HG03175 (cell line): ENCODE results near the gene SNAPC2.
A peak's percentile ranks its signal among the peaks of the same experiment; 100 is the strongest.
"Not testable (repeated sequence)": the region's sequence is repeated elsewhere in the genome, so short reads cannot be mapped to it uniquely, and the experiment has no call there.

Source experiments
- ATAC-seq: cut with Tn5 transposase; IDR thresholded peaks from one replicate; pipeline ENCODE4 v1.9.1; 2021; ENCODE audit warnings: mild to moderate bottlenecking, moderate library complexity; ENCODE audit not compliant: unreplicated experiment

Gene SNAPC2

DNA sequence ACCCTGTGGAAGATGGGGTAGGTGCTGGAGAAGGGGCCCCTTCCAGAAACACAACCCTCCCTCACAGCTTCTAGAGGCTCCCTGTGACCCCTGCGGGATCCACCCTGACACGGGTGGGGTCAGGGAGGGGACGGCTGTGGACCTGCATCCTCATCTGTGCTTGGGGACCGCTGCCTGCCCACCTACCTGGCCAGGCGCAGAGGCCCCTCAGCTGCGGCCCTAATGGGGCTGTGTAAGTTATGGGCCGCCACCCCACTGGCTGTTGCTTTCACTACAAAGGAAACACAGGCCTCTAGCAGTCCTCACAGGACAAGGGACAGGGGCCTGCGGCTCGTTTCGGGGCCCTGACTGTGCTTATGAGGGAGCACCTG is 12.8 kb downstream of the SNAPC2 start:
- no peak for ATAC-seq

DNA sequence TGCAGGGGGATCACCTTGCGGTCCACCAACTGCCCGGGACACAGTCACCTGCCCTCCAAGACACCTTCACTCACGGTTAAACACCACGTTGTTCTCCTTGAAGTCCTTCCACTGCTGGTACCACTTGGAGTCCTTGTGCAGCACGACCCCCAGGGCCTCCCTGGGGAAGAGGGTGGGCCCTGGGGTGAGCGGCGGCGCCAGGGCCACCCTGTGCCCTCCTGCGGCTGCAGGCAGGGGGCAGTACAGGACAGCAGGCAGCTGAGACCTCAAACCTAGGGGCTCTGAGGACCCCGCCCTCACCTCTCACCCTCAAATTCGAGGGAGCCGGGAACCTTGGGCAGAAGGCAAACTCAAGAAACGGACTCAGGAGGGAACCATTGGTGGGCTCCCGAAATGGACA is 13.3 kb downstream of the SNAPC2 start:
- ATAC-seq = no peak

DNA sequence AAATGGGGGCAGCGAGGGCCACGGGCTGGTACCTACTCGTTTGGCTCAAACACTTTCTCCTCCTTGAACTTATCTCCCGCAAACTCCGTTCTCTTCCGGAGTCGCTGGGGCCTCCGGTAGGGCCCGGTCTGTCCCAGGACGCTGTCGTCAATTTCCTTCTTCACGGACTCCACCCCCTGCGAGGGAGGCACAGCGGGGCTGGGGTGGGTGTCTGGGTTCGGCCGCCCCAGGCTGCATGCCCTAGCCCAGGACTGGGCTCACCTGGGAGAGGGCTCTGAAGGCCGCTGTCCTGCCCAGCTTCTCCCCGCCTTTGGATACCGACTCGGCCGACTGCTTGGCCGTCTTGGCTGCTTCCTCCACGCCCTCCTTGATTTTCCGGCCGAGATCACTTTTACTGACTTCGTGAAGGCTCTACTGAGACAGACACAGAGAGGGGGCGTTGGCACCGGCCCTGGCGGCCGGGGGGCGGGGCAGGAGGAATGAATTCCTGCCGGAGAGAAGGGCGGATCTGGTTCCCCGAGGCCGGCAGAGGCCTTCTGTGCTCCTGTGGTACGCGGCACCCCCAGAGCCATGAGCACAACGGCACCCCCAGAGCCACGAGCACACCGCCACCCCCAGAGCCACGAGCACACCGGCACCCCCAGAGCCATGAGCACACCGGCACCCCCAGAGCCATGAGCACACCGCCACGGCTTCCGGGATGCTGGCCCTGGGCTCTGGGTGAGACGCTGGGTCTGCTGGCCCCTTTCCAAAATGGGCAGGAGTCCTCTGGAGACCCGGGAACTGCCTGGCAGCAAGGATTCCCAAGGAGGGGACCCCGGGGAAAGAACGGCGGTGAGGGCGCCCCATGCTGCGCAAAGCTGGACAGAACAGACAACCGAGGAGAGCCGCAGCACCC is 13.9 kb downstream of the SNAPC2 start:
- no peak for ATAC-seq

DNA sequence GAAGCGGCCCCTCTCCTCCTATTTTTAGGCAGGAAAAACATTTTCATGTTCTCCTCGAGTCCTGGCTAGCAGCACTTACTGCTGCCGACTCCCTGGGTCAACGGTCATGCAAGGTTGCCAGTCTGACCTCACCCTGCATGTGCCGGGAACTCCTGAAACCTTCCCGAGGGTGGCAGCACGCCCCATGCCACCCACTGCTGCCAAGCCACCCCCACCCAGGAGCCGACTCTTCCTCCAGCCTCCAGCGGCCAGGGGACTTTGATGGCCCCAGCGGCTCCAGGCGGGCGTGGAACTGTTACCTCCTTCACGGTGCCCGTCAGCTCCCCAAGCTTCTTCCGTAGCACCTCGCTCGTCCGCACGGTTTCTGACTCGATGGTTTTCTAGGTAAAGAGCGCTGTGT is 14.6 kb downstream of the SNAPC2 start:
- ATAC-seq = no peak

DNA sequence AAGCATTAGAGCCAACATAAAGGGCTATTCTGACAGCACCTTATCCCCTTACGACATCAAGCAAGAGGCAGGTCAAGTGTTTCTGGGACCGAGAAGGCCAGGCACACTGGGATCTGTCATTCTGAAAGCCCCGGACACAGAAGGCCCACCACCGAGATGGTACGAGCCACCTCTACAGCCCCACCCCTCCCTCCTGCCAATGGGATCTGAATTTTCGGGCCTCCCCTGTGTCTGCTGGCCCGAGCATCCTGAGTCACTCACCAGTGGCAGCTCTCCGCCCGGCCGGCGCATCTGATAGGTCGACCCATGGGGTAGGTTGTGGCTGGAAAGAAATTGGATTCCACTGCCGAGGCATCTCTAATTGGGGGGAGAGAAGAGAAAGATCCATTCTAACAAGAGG is 20.7 kb downstream of the SNAPC2 start:
- no peak for ATAC-seq

DNA sequence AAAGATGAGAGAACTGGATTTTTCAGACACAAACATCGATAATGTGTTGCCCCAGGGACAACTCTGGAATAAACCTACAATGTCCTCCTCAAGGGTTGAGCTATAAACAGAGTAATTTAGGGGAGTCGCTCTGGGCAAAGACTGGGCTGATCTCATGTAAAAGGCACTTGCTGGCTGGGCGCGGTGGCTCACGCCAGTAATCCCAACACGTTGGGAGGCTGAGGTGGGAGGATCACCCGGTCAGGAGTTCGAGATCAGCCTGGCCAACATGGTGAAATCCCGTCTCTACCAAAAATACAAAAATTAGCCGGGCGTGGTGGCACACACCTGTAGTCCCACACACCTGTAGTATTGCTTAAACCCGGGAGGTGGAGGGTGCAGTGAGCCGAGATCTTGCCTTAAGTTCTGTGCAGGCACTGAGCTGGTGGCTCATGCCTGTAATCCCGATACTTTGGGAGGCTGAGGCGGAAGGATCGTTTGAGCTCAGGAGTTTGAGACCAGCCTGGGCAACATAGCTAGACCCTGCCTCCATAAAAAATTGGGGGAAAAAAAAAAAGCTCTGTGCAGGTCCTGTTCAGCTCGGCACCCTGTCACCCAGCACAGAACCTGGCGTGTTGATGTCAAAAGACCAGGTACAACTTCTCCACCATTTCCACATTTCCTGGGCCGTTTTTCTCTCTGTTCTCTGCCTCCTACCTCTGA is 21.9 kb downstream of the SNAPC2 start:
- ATAC-seq = no peak

DNA sequence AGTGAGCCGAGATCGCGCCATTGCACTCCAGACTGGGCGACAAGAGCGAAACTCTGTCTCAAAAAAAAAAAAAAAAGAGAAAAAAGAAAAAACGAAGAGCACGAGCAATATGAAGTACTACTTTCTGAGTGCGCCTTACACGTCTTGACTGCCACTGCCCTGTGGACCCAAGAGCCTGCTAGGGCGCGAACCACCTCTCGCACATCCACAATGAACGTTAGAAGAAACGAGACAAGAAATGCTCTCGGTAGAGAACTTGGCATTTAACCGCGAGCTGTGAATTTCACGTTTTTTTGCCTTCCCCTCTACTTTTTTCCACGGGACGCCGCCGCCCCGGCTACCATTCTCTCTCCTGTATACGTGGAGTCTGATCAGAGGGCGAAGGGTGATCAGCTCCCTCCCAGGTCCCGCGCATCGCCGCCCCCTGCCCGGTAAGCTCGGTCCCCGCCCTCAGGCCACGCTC is 22.9 kb downstream of the SNAPC2 start:
- ATAC-seq = peak; percentile 12

DNA sequence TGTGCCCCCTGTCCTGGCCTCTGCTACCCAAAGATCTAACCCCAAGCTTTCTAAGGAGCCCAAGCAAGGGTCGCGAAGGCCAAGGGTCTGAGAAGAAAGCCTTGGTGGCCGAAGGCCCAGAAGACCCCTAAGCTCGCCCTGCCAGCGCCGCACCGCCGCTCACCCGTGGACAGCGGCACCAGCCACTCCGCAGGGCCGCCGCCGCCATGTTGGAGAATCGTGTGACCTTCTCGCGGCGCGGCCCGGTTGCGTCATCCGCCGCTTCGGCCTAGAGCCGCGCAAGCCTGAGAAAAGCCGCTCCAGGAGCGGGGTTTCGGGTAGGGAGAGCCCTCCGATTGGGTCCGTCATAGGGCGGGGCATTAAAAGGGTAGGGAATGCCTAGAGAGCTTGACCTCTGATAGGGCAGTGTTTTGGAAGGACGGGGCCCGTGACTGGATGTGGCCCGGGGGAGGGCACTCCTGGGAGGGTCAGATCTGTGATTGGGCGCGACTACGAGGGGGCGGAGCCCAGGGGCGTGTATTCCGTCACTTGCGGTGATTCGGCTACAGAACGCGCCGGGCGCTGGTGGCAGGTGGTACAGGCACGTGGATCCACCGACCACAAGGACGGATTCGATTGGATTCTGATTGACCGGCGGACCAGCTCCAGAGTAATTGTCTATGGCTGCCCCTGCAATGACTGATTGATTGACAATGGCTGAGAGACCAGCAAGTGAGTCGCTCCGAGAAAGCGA is 23.5 kb downstream of the SNAPC2 start, which contains the start of gene TIMM44:
TSS of gene TIMM44 (minus strand) at position 223 of the 733 bp plus-strand sequence. CDS start at position 208, 15 bp downstream.
- ATAC-seq = peak; percentile 97

DNA sequence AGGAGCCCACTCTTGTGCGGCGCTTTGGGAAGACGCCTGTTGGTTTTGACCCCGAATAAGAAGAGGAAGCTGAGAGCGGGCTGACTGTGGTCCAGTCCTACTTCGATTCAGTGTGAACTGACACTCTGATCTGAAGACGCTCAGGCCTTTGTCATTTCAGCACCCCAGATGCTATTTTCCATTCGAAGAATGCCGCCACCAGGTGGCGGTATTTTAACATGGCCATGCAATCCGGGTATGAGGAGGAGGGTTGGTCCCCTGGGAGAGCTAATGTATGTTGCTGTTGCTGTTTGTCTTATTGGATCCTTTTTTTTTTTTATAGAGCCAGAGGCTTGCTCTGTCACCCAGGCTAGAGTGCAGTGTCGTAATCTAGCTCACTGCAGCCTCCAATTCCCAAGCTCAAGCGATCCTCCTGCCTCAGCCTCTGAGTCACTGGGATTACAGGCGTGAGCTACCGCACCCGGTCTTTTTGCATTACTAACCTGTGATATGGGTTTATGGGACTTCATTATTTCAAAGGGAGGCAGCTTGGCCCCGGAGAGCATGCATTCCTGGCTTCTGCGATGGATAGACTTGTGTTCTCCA is 24.1 kb downstream of the SNAPC2 start:
- ATAC-seq = peak; percentile 32

DNA sequence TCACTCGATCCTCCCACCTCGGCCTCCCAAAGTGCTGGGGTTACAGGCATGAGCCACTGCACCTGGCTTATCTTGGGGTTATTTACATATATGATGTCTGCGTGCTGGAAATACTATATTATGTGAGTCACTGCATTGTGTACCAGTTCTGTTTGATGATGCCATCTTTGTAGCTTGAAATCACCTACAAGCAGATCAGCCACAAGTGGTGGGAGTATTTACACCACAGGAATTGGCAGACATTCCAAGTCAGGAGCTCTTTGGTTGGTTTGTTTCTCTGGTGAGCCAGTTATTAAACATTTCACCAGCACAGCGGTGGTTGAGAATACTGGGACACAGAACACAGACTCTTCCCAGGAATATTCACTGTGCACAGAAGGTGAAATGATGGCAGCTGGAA is 27.8 kb downstream of the SNAPC2 start:
- ATAC-seq = no peak

DNA sequence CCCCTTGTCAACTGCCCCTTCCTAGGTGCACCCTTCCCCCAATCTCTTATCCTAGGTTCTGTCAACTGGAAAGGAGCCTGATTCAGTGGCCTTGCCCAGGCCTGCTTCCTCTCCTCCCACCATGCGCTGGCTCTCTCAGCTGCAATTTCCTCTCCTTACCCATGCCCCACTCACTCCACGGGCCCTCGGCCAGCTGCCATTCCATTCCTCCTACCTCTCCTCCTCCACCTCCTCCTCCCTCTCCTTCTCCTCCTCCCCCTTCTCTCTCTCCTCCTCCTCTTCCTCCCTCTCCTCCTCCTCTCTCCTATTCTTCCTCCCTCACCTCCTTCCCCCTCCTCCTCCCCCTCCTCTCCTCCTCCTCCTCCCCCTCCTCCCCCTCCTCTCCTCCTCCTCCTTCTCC is 32.9 kb downstream of the SNAPC2 start:
- no peak for ATAC-seq

DNA sequence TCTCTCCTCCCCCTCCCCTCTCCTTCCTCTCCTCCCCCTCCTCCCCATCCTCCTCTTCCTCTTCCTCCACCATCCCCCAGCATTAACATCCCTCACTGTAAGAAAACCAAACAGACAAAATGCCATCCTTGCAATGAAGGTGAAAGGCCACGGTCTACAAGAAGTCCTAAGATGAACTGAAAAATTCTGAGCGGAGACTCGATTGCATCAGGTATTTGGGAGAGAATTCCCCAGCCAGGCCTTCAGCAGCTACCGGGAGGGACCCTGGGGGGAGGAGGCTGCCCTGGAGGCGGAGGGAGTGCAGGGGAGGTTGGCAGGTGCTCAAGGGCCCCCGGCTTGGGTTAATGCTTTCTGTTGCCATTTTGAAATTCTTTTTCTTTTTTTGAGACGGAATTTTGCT is 33.4 kb downstream of the SNAPC2 start:
- no peak for ATAC-seq

DNA sequence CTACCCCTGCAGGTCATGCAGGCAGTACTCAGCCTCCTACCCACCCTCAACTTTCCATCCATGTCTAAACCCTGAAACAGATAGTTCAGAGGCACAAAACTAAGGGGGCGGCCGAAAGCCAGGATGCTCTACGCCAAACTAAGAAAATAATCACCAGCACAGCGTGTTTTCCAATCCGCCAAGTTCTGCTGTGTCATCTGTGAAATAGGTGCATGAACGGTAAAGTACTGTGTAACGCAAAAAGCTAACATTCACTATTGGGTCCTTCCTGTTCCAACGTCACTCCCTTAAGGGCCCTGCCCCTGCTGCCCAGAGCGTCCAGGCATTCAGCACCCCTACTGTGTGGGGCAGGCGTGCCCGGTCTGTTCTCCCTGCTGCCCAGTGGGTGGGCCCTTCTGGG is 35.6 kb downstream of the SNAPC2 start:
- no peak for ATAC-seq

DNA sequence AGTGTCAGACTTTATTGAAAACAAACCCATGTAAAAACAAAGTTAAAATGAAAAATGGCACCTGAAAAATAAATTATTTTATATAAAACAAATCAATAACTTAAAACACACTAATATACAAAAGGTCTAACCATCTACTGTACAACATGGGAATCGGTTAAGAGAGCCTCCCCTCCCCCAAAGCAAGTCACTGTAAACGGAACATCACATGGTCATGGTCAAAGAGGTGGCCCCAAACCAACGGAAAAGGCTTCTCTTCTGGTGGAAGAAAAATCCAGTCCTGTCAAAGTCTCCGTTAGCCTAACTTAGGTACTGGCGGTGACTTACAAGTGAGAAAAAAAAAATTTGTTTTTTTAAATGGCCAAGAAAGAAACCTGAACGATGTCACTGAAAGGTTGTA is 39.1 kb downstream of the SNAPC2 start:
- ATAC-seq = no peak

DNA sequence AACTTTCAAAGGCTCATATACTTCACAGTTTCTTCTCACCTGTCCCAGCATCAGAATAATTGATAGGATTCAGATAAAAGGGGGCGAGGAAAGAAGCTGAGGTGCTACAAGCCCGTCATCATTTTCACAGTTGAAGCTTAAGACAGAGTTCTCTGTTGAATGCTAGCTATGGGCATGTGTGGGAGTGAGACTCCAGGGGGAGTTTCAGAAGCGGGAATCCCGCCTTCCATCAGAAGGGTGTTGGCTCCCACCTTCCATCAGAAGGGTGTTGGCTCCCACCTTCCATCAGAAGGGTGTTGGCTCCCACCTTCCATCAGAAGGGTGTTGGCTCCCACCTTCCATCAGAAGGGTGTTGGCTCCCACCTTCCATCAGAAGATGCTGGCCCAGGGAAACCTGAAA is 40.9 kb downstream of the SNAPC2 start:
- ATAC-seq = not testable (repeated sequence)

DNA sequence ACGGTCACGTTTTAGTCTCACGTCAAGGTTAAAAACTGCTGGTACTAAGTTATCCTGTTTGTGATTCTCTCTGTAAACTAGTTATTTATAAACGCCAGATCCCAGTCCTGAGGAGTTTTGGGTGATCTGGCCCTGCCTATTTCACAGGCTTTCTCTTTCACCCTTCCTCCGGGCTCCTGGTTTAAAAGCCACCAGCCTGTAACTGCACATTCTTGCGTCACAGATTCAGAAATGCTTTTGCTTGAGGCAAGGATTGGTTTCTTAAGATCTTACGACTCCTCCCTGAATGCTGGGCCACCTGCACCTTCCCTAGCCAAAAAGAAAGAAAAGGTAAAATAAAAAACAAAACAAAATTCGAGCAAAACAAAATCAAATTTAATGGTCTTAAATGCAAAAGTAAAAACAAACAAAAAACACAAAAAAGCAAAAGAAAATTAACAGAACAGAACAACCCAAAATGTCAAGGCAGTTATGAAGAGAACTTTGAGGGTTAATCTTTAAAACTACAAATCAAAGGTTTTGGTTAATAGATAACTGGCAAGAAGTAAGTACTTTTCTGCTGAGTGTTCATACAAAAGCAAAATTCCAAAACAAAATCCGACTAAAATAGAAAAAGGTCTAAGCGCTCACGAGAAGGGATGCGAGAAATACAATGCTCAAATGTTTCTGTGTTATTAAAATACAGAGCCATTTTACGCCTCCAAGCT is 41.9 kb downstream of the SNAPC2 start:
- ATAC-seq = no peak

DNA sequence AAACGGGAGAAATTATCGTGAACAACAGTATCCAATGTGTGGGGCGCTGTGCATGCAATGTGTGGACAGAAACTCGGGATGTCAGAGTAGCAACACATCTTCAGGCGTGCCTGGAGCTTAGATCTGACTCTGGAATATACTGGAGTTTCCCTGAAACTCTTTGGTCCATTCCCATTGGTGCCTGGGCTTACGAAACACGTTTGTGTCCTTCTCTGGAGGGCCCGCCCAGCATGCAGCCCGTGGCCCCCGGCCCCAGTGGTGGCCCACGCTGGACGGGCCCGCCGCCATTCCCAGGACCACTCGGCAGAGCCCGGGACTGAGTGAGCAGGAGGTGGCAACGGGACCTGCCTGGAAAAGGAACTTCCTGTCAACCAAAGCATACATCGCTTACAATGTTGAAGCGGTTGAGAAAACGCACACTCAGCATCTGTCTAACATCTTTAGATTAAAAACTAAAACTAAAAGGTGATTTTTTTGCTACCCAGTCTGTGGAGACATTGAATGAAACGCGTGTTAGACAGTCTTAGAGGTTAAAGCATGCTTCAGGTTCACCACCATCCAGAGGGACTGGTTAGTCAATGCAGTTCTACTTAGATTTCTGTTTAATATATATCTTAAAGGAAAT is 42.6 kb downstream of the SNAPC2 start:
- no peak for ATAC-seq

DNA sequence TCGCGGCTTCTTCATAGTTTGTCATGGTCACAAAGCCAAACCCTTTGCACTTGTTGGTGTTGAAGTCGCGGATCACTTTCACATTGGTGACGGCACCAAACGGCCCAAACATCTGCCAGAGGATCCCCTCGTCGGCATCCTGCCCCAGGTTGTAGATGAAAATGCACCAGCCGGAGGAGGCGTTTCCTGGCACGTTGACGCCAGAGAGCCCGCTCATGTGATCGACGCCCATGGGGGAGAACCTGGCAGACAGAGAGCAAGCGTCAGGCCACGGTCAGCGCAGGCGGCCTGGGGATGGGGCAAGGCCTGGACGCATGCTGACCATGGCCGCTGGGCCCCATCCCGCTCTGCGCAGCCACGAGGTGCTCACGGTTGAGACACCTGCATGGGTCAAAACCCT is 43.4 kb downstream of the SNAPC2 start:
- ATAC-seq = no peak

DNA sequence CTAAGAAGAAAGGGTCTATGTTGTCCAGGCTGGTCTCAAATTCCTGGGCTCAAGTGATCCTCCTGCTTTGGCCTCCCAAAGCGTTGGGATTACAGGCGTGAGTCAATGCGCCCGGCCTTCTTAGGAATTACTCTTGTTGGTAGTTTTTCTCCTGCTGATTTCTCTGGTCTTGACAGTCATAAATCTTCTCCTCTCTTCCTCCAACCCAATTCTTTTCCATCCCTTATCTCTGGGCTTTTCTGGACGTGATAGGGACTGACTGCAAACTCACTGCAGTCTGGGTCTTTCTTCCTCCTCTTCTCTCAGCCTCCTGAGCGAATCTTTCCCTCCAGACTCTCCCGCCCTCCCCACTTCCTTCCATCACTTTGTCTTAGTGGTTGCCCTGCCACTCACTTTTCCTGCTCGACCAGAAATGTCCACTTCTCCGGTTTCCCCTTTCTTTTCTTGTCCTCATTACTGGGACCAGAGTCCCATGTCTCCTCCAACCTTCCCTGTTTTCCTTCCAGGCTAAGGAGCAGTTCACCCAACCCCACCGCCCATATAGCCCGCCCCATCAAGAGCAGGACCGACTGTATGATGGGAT is 45.2 kb downstream of the SNAPC2 start:
- no peak for ATAC-seq
